HG02973 (cell line): ENCODE measurements around the gene CACNB1.

ENCODE experiments used
- ATAC-seq: cut with Tn5 transposase; IDR thresholded peaks from one replicate; pipeline ENCODE4 v1.9.1; 2021; ENCODE audit warnings: moderate library complexity; ENCODE audit not compliant: unreplicated experiment

CACNB1 gene

DNA sequence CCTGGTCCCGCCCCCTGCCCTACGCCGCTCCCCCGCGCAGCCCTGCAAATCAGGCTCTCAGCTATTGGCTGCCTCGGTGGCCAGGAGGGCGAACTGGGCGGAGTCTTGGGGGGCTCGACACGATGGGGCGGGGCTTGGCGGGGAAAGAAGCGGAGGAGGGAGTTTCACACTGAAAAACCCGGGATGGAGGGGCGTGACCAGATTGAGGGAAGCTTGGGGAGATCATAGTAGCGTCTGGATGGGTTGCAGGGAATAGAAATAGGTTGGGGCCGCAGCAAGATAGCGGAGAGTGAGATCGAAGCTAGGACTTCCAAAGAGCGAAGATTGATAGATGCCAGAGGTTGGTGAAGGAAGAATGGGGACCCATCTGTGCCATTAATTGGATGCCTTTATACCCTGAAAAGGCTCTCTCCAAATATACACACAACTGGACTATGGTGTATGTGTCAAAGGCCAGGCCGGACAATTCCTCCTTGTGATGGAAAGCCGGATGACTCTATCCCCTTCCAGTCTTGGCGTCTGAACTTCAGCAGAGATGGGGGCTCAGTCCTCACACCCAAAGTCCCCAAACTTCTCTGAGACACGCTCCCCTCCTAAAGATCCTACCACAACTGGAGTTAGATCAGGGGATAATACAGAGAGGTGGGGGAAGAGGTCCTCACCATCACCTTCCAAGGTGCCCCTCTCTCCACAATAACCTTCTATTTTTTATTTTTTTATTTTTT, 28.7 kb upstream of the CACNB1 start:
- no peak for ATAC-seq

DNA sequence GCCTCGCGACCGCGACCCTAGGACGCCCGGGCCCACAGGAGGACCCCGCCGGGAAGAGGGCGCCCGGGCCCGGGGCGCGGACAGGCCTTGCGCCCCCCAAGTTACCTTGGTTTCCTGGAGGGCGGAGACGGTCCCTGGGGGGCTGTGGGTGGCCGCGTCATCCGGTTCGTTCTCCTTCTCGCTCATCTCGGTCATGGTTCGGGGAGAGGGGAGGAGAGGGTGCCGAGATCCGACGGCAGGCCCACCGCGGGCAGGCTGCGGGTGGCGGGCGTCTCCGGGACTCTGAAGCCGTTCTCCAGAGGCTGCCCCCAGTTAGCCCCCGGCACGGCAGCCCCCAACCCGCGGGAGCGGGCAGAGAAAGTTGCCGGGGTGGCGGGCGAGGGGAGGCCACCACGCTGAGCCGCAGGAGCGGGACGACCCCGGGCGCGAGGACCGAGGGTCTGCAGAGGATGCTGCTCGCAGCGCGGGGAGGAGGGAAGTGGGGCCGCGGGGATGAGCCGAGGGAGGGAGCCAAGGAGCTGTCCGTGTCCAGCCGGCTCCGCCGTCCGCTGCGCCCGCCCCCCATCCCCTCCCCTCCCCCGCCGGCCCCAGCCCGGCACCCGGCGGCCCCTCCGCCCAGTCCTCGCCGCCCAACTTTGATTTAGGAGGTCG, 28.0 kb upstream of the CACNB1 start, which contains the start of gene STAC2:
Gene STAC2 (minus strand): TSS at position 638 of the 651 bp plus-strand sequence. CDS start 443 bp downstream, at position 195.
- ATAC-seq = no peak

DNA sequence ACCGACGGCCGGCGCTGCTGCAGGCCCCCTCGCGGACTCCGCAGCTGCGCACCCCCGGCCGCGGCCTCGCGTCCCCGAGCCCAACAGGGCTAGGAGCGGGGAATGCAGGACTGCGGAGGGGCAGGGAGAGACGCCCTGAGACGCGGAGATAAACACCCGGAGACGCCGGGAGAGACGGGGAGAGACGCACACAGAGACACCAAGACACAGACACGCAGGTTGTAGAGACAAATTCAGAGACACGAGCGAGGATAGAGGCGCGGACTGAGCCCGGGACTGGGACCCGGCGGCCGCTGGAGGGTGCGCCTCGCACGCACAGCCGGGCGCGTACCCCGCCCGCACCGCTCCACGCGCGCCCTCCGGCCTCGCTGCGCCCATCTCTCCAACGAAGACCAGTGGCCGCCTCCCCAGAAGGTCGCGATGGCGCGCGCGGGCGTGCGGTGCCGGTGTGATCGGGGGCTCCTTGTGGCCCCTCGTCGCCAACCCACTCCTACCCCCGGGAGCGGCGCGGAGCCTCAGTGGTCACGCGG, 27.4 kb upstream of the CACNB1 start:
- ATAC-seq = no peak

DNA sequence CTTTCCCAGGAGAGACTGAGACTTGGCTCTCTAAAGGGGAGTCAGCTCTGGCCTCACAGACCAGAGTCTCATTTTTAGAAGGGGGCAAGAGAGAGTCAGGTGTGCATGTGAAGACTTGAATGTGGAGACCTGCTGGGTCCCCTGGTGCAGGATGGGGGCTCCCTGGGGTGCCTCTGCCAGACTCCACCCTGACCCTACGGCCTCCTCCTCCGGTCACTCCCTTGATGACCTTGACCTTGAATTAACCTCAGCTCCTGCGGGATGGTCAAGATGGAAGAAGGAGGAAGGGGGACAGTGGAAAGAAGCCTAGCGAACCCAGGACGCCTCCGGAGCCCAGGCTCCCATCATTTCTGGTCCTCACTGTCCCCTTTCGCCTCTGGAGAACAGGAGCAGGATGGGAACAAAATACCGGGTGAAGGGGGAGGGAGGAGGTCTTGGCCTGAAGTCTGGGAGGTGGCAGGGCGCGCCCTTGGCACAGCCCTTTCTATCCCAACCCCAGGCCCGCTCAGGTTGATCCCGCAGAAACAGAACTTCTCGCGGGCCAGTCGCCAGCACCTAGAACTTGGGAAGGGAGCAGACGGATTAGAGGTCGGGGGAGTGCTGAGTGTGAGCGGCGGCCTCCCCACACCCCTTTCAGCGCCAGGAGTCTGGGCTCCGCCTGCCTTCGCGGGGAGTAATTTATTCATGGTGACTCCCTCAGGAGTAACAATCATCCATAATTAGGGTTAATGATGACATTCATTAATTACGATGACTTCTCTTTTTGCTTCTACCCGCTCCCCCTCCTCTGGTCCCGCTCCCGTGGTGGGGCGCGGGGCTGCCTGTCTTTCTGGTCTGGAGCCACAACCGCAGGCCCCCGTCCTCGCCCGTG, 26.7 kb upstream of the CACNB1 start:
- no peak for ATAC-seq

DNA sequence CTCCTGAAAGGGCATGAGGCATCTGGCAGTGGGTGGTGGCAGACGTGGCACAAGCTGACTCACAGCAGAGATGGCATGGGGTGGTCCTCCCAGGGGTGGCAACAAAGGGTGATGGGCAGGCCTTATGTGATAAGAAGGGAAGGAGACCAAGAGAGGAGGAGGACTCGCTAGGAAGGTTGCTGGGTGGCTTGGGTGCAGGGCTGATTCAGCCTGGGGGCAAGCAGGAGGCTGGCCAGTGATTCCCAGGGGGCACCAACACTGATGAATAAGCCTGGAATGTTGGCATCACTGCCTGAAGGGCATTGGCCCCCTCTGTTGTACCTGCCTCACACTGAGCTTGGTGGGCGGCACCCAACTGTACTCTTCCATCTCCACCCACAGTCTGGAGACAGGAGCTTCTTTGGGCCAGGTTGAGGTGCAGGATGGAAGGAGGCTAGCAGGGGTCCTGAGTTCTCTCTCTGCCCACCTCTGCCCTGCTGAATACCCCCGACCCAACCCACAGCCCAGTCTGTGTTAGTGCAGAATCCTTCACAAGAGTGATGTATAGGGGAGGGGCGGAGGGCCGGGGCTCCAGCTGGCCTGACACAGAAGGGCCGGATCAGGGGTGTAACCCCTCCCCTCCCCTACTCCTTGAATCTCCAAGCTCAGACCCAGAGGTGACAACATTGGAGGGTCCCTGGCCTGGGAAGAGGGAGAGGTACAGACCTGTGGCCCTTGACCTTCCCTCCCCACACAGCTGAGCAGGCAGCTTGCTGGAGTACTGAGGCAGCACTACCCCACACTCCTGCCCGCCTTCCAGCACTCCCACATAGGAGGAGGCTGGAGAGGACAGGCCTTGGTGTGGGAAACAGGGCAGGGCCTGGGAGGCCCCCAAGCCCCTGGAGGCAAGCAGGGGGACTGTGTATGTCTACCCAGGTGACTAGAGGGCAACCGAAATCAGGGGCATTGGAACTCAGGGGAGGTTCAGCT, 25.7 kb upstream of the CACNB1 start:
- ATAC-seq = no peak

- ATAC-seq = no peak
These were observed 24.7 kb upstream of the CACNB1 start for GRCh38 chr17:39222151-39222550.

DNA sequence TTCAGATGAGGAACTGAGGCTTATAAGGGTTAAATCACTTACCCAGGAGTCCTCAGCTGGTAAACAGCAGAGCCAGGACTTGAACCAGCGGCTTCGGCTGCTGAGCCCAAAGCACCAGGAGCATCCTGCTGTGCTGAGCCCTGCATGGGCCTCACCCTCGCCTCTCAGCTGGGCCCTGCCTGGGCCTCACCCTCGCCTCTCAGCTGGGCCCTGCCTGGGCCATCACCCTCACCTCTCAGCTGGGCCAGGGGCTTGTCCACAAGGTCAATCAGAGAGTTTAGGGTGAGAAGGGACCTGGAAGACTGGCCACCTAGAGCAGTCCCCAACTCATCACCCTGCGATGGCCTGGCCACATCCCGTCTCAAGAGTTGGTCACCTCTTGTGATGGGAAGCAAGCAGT, 24.1 kb upstream of the CACNB1 start:
- no peak for ATAC-seq

DNA sequence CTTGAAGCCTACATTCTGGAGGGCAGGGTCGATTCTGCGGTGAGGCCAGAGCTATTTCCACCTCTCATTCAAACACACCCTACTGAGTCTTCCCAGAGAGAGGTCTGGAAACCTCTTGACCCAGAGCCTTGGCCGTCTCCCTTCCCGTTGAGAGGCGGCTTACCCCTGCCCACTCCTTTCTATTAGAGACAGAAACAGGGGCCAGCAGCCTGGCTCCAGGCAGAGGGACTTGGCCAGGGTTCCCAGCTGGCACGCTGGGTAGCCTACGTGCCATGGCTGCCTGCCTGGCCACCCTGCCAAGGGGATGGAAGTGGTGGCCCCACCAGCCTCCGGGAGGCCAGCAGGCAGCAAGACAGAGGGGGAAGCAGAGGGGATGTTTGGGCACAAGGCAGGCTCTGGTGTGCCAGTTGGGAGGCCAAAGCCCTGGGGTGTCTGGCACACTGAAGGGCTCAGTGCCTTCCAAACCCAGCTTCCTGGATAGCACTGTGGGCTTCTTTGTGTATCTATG, 22.2 kb upstream of the CACNB1 start:
- ATAC-seq = no peak

DNA sequence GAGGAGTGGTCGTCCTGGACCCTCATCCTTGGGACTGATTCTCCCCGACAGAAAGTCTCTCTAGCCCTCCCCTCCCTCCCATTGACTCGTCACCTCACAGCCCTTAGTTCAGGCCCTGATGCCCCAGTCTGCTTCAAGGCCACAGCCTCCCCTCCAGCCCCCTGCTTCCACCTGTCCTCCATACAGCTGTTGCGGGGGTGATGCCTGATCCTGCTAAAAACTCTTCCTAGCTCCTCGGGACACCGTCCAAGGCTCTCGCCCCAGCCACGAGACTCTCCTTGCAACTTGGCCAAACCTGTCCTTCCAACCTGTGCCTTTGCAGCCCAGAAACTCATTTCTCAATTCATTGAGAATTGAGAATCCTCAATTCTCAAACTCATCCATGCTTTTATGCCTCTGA, 21.4 kb upstream of the CACNB1 start:
- no peak for ATAC-seq

GRCh38 chr17:39217734-39218369, 20.4 kb upstream of the CACNB1 start:
- ATAC-seq = no peak

DNA sequence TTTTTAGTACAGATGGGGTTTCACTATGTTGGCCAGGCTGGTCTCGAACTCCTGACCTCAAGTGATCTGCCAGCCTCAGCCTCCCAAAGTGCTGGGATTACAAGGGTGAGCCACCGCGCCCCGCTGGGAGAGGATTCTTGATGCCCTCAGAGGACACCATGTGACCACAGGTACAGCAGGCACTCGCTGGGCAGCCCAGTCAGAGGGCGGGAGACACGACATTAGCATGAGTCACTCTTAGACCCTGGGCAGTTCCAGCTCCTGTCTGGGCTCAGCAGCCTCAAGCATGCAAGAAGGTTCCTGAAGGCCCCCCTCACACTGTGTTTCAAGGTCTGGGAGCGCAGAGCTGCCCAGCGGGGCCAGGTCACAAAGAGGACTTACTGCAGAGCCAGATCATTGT, 16.4 kb upstream of the CACNB1 start:
- no peak for ATAC-seq

- no peak for ATAC-seq
These were observed 15.5 kb upstream of the CACNB1 start for GRCh38 chr17:39212841-39213480.

DNA sequence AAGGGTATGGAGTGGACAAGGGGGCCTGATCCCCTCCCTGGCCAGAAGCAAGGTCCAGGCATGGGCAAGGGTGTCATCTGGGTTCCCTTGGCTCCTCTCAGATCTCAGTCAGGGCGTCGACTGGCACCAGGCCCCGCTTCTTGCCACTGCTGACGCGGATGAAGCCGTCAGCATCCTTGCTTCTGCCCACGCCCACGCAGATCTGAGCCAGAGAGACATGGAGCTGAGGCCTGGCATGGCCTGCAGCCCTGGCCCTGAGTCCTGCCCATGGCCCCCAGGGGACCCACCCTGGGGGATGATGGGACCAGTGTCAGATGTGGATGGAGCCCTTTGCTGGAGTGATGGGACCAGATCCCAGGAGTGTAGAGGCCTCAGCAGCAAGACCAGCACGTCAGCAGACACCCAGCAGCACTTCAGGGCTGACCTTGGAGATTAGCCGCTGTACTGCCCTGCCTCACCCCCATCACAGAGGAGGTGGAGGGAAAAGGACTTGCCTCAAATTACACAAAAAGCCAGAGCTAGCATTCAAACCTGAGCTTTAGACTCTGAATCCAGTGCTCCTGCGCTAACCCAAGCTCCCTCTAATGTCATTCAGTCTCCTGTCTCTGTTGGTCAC, 14.8 kb upstream of the CACNB1 start:
- no peak for ATAC-seq

DNA sequence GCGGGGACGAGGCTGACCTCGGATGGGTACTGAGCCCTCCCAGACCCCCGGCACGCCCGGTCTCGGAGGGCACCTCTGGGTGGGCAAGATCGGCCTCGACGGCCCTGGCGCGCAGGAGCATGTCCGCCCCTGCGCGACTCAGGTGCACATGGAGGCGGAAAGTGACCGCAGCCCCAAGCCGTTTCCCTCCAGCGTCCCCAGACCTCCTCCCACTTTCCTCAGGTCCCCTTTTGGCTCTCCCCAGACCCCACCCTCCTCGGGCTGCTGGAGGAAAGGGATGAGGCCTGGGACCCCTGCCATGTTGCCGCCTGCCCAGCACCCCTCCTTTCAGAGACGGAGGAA, 12.6 kb upstream of the CACNB1 start:
- ATAC-seq = no peak

GRCh38 chr17:39209317-39210092, 12.0 kb upstream of the CACNB1 start:
- ATAC-seq = no peak

GRCh38 chr17:39208893-39209292, 11.4 kb upstream of the CACNB1 start:
- ATAC-seq = no peak

DNA sequence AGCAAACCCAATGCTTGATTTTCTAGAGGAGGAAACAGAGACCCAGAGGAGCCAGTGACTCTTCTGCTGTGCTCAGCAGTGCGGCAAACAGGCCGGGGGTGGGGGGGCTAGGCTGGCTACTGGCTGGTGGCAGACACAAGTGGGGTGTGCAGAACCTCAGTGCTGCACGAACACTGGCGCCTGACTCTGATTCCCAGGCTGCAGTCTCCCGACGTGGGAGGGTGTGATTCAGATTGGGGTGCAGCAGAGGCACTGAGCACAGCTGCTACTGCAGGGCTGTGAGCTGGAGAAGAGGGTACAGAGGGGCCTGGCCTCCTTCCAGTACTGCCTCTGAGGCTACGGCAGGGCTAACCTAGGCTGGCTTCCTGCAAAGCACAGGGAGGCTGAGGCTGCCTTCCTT, 10.7 kb upstream of the CACNB1 start:
- no peak for ATAC-seq

DNA sequence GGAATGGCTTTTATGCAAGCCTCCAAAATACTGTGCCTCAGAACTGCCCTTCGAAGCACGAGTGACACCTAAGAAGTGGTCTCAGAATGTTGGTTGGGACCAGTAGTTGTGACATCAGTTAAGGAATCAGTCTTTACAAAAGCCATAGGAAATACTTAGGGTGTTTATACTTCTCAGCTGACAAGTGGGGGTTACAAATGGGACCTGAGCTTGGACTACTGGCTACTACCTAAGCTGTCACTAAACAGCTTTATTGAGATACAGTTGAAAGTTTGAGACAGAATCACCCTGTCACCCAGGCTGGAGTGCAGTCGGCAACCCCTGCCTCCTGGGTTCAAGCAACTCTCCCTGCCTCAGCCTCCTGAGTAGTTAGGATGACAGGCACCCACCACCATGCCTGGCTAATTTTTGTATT, 7.7 kb upstream of the CACNB1 start:
- ATAC-seq = no peak
